ENCODE measurements around the gene AVPI1. TPM values are rescaled to one million over a fixed set of nuclear protein-coding genes. Genes with fewer than 3 reads are reported as not detected.
"Not testable (repeated sequence)": the region's sequence is repeated elsewhere in the genome, so short reads cannot be mapped to it uniquely, and the experiment has no call there.

Gene AVPI1
- total and polyA plus RNA-seq, 2 experiments from 2014 or later = 7.4 to 7.6 TPM

GRCh38 chr10:97640174-97640867 lies 46.7 kb downstream of the AVPI1 start, which contains the start of gene PI4K2A:
TSS of gene PI4K2A (plus strand) at chr10:97640671. CDS start at chr10:97640743, 72 bp downstream.
- H4K20me1 ChIP-seq (replicated peaks; ENCODE audit: insufficient read depth) = peaks cover 22% of the 10 kb centered on the region; the same call in 1 of the 2 replicates
- peak; percentile 100 for DNase-seq (ENCODE audit: low spot score)
- TF ChIP-seq CREB1 (CRISPR knock-in tag; IDR thresholded peaks at IDR 0.05; ENCODE audit: low read depth) (peak; percentile 73), ZNF462 (CRISPR knock-in tag; IDR thresholded peaks at IDR 0.05) (no peak), POLR2AphosphoS5 (IDR thresholded peaks at IDR 0.05; ENCODE audit: low read depth) (peak; percentile 64; the same call in 1 of the 2 replicates)
- peak within 1 kb of the TSS; percentile 86 for H3K4me2 ChIP-seq
- no peaks in the 10 kb centered on the region; the same call in 1 of the 2 replicates for H3K36me3 ChIP-seq (ENCODE audit: insufficient read depth)
- H3K4me3 ChIP-seq = peak within 1 kb of the TSS; percentile 92
- Mint-ChIP-seq H3K4me1 (peaks cover 21% of the 10 kb centered on the region), H3K9me3 (peaks cover 2% of the 10 kb centered on the region; the same call in 2 of the 3 replicates), H3K4me3 (peak within 1 kb of the TSS; percentile 97), H3K36me3 (ENCODE audit: low read depth) (peaks cover 25% of the 10 kb centered on the region), H3K27ac (peak within 1 kb of the TSS; percentile 98), H3K27me3 (ENCODE audit: insufficient read depth, low read depth, poor library complexity) (peaks cover 11% of the 10 kb centered on the region)
- H3F3A ChIP-seq (replicated peaks; ENCODE audit: low read depth) = no peaks in the 10 kb centered on the region
- H3K9me2 ChIP-seq (ENCODE audit: insufficient read depth) = no peaks in the 10 kb centered on the region
- H3K27ac ChIP-seq (ENCODE audit: low read depth) = peak within 1 kb of the TSS; percentile 48; the same call in 1 of the 2 replicates
- H3K79me2 ChIP-seq (replicated peaks; ENCODE audit: insufficient read depth) = peaks cover 42% of the 10 kb centered on the region
- H3K27me3 ChIP-seq (ENCODE audit: insufficient read depth) = no peaks in the 10 kb centered on the region
- H3K4me1 ChIP-seq (ENCODE audit: insufficient read depth) = peaks cover 6% of the 10 kb centered on the region; the same call in 1 of the 2 replicates
- peak; percentile 97 for ATAC-seq
- no peak within 1 kb of the TSS for H2AFZ ChIP-seq

GRCh38 chr10:97639090-97639489 lies 48.0 kb downstream of the AVPI1 start:
- H3K36me3 ChIP-seq (ENCODE audit: insufficient read depth); H3K4me3 ChIP-seq; H3K27ac Mint-ChIP-seq; H3K27me3 ChIP-seq (ENCODE audit: insufficient read depth); DNase-seq (ENCODE audit: low spot score); H3K27ac ChIP-seq (ENCODE audit: low read depth); H3K4me3 Mint-ChIP-seq; H3K9me2 ChIP-seq (ENCODE audit: insufficient read depth); H3K4me1 ChIP-seq (ENCODE audit: insufficient read depth); ATAC-seq; H3K4me2 ChIP-seq; H2AFZ ChIP-seq; H3K9me3 Mint-ChIP-seq; H3F3A ChIP-seq (replicated peaks; ENCODE audit: low read depth): not testable (repeated sequence)
- Histone ChIP-seq H3K79me2 (replicated peaks; ENCODE audit: insufficient read depth) (peaks cover 31% of the 10 kb centered on the region), H4K20me1 (replicated peaks; ENCODE audit: insufficient read depth) (peaks cover 22% of the 10 kb centered on the region; the same call in 1 of the 2 replicates)
- peaks cover 11% of the 10 kb centered on the region for H3K27me3 Mint-ChIP-seq (ENCODE audit: insufficient read depth, low read depth, poor library complexity)
- H3K4me1 Mint-ChIP-seq = peaks cover 21% of the 10 kb centered on the region
- peaks cover 12% of the 10 kb centered on the region for H3K36me3 Mint-ChIP-seq (ENCODE audit: low read depth)

All from GM23338 (cell line).